ENCODE results near the gene REM2. TPM values are rescaled to one million over a fixed set of nuclear protein-coding genes. Genes with fewer than 3 reads are reported as not detected.
"Not testable (repeated sequence)": the region's sequence is repeated elsewhere in the genome, so short reads cannot be mapped to it uniquely, and the experiment has no call there.

REM2 gene
- total and polyA plus RNA-seq, 4 donors, result 0.08 to 0.14 (median 0.11) TPM; not detected in 1

DNA sequence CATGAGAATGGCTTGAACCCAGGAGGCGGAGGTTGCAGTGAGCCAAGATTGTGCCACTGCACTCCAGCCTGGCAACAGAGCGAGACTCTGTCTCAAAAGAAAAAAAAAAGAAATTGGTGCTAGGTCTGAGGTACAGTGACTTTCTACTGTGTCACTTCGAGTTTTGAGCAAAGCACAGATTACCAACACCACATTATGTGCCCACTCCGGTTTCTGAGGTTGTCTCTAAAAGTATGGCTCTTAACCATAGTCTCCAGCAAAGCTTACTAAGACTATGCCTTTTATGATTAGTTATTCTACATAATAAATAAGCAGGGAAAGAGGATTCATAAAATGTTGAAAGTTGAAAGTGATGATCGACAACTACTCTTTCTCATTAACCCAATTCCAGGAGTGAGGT lies 27.9 kb downstream of the REM2 start:
- WGBS, result 95% methylated on average over 5 of the region's 5 CpGs
- Histone ChIP-seq H3K9ac (ENCODE audit: low read depth in 1 of 2, low read length in 2 of 2) (no peak overlapping the region), H3K27ac (ENCODE audit: low read depth in 1 of 2, low read length in 2 of 2) (no peak overlapping the region), H3K4me1 (ENCODE audit: control insufficient read depth in 4 of 4, insufficient read depth in 4 of 4, low read length in 3 of 4) (peaks cover 2 to 8% (median 4%) of the 10 kb centered on the region in 4 donors), H3K9me3 (ENCODE audit: control insufficient read depth in 4 of 4, low read length in 3 of 4) (no peaks in the 10 kb centered on the region), H3K4me3 (ENCODE audit: low read depth in 1 of 3, low read length in 3 of 3) (no peak overlapping the region), H3K27me3 (ENCODE audit: control insufficient read depth in 4 of 4, insufficient read depth in 4 of 4, low read length in 3 of 4) (no peaks in the 10 kb centered on the region), H3K36me3 (ENCODE audit: control insufficient read depth in 4 of 4, insufficient read depth in 3 of 4, low read depth in 1 of 4, low read length in 3 of 4) (peaks cover 11 to 31% (median 23%) of the 10 kb centered on the region in 4 donors)
- DNase-seq (ENCODE audit: low spot score), result no peak
- no peak for TF ChIP-seq HNF4G (IDR thresholded peaks at IDR 0.05)
- no peak for TF ChIP-seq RAD21 (IDR thresholded peaks at IDR 0.05)
- TF ChIP-seq RXRA (IDR thresholded peaks at IDR 0.05), result no peak

DNA sequence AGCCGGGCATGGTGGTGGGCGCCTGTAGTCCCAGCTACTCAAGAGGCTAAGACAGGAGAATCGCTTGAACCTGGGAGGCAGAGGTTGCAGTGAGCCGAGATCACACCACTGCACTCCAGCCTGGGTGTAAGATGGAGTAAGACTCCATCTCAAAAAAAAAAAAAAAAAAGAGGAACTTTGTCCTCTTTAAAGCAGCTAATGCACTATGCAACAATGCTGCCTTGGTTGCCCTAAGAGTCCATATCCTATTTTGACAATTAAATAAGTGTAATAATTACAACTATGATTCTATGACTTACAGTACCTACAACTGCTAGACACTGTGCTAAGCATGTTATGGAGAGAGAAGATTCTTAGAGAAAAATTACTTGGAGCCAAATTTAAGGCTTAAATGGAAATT lies 31.8 kb downstream of the REM2 start:
- H3K9me3 ChIP-seq (ENCODE audit: control insufficient read depth in 4 of 4, low read length in 3 of 4); H3K4me3 ChIP-seq (ENCODE audit: low read depth in 1 of 3, low read length in 3 of 3); DNase-seq (ENCODE audit: low spot score); H3K27me3 ChIP-seq (ENCODE audit: control insufficient read depth in 4 of 4, insufficient read depth in 4 of 4, low read length in 3 of 4); H3K36me3 ChIP-seq (ENCODE audit: control insufficient read depth in 4 of 4, insufficient read depth in 3 of 4, low read depth in 1 of 4, low read length in 3 of 4); H3K27ac ChIP-seq (ENCODE audit: low read depth in 1 of 2, low read length in 2 of 2); H3K9ac ChIP-seq (ENCODE audit: low read depth in 1 of 2, low read length in 2 of 2): not testable (repeated sequence)
- peaks cover 10 to 33% (median 21%) of the 10 kb centered on the region in 4 donors for H3K4me1 ChIP-seq (ENCODE audit: control insufficient read depth in 4 of 4, insufficient read depth in 4 of 4, low read length in 3 of 4)
- 93% methylated on average over 4 of the region's 4 CpGs for WGBS

DNA sequence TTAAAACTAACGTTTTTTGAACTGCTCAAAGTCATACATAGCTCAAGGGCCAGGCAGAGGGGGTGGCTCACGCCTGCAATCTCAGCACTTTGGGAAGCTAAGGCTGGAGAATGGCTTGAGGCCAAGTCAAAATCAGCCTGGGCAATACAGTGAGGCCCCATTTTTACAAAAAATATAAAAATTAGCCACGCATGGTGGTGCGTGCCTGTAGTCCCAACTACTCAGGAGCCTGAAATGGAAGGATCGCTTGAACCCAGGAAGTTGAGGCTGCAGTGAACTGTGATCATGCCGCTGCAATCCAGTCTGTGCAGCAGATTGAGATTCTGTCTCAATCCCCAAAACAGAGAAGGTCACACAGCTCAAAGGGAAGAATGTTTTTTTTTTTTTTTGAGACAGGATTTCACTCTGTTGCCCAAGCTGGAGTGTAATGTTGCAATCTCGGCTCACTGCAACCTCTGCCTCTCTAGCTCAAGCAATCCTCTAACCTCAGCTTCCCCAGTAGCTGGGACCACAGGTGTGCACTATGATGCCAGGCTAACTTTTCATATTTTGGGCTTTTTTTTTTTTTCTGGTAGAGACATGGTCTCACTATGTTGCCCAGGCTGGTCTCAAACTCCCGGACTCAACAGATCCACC lies 33.0 kb downstream of the REM2 start:
- Histone ChIP-seq H3K4me1 (ENCODE audit: control insufficient read depth in 4 of 4, insufficient read depth in 4 of 4, low read length in 3 of 4) (peaks cover 10 to 33% (median 21%) of the 10 kb centered on the region in 4 donors), H3K36me3 (ENCODE audit: control insufficient read depth in 4 of 4, insufficient read depth in 3 of 4, low read depth in 1 of 4, low read length in 3 of 4) (peaks cover 5 to 9% (median 6%) of the 10 kb centered on the region in 4 donors), H3K9me3 (ENCODE audit: control insufficient read depth in 4 of 4, low read length in 3 of 4) (no peaks in the 10 kb centered on the region), H3K27ac (ENCODE audit: low read depth in 1 of 2, low read length in 2 of 2) (peak overlapping the region; percentile 52 to 100), H3K27me3 (ENCODE audit: control insufficient read depth in 4 of 4, insufficient read depth in 4 of 4, low read length in 3 of 4) (no peaks in the 10 kb centered on the region), H3K4me3 (ENCODE audit: low read depth in 1 of 3, low read length in 3 of 3) (no peak overlapping the region), H3K9ac (ENCODE audit: low read depth in 1 of 2, low read length in 2 of 2) (no peak overlapping the region)
- 62% methylated on average over 8 of the region's 8 CpGs for WGBS
- TF ChIP-seq GABPA (IDR thresholded peaks at IDR 0.05 in 1 of 2, conservative IDR thresholded peaks at IDR 0.05 in 1 of 2) (peak in 1 of 2 donors; percentile 30), EGR1 (IDR thresholded peaks at IDR 0.05; ENCODE audit: low read depth in 2 of 2) (no peak), RXRA (IDR thresholded peaks at IDR 0.05) (peak; percentile 71 to 83), FOXA1 (IDR thresholded peaks at IDR 0.05) (no peak), FOXA2 (IDR thresholded peaks at IDR 0.05) (no peak), SP1 (IDR thresholded peaks at IDR 0.05) (peak; percentile 56), JUND (IDR thresholded peaks at IDR 0.05) (peak; percentile 36 to 58), HNF4G (IDR thresholded peaks at IDR 0.05) (no peak), YY1 (IDR thresholded peaks at IDR 0.05) (peak; percentile 43), HNF4A (conservative IDR thresholded peaks at IDR 0.05) (peak; percentile 65 to 68), RAD21 (IDR thresholded peaks at IDR 0.05) (peak in 1 of 2 donors; percentile 24), NR2F2 (IDR thresholded peaks at IDR 0.05) (no peak), CTCF (IDR thresholded peaks at IDR 0.05; ENCODE audit: low read depth, low read length, missing input control) (no peak), TAF1 (conservative IDR thresholded peaks at IDR 0.05) (no peak)
- TF ChIP-seq, protein P1, sequence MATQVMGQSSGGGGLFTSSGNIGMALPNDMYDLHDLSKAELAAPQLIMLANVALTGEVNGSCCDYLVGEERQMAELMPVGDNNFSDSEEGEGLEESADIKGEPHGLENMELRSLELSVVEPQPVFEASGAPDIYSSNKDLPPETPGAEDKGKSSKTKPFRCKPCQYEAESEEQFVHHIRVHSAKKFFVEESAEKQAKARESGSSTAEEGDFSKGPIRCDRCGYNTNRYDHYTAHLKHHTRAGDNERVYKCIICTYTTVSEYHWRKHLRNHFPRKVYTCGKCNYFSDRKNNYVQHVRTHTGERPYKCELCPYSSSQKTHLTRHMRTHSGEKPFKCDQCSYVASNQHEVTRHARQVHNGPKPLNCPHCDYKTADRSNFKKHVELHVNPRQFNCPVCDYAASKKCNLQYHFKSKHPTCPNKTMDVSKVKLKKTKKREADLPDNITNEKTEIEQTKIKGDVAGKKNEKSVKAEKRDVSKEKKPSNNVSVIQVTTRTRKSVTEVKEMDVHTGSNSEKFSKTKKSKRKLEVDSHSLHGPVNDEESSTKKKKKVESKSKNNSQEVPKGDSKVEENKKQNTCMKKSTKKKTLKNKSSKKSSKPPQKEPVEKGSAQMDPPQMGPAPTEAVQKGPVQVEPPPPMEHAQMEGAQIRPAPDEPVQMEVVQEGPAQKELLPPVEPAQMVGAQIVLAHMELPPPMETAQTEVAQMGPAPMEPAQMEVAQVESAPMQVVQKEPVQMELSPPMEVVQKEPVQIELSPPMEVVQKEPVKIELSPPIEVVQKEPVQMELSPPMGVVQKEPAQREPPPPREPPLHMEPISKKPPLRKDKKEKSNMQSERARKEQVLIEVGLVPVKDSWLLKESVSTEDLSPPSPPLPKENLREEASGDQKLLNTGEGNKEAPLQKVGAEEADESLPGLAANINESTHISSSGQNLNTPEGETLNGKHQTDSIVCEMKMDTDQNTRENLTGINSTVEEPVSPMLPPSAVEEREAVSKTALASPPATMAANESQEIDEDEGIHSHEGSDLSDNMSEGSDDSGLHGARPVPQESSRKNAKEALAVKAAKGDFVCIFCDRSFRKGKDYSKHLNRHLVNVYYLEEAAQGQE (IDR thresholded peaks at IDR 0.05), result no peak
- TF ChIP-seq, protein P2, sequence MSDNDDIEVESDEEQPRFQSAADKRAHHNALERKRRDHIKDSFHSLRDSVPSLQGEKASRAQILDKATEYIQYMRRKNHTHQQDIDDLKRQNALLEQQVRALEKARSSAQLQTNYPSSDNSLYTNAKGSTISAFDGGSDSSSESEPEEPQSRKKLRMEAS (IDR thresholded peaks at IDR 0.05), result no peak
- TF ChIP-seq, protein P3, sequence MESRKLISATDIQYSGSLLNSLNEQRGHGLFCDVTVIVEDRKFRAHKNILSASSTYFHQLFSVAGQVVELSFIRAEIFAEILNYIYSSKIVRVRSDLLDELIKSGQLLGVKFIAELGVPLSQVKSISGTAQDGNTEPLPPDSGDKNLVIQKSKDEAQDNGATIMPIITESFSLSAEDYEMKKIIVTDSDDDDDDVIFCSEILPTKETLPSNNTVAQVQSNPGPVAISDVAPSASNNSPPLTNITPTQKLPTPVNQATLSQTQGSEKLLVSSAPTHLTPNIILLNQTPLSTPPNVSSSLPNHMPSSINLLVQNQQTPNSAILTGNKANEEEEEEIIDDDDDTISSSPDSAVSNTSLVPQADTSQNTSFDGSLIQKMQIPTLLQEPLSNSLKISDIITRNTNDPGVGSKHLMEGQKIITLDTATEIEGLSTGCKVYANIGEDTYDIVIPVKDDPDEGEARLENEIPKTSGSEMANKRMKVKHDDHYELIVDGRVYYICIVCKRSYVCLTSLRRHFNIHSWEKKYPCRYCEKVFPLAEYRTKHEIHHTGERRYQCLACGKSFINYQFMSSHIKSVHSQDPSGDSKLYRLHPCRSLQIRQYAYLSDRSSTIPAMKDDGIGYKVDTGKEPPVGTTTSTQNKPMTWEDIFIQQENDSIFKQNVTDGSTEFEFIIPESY (IDR thresholded peaks at IDR 0.05), result no peak
- TF ChIP-seq, protein P4, sequence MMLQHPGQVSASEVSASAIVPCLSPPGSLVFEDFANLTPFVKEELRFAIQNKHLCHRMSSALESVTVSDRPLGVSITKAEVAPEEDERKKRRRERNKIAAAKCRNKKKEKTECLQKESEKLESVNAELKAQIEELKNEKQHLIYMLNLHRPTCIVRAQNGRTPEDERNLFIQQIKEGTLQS (IDR thresholded peaks at IDR 0.05), result peak; percentile 18
- DNase-seq (ENCODE audit: low spot score), result no peak

All from liver (tissue), 9 donors.